IMR-90 (cell line): Measurements from ENCODE around the gene ZBTB38. TPM values are rescaled to one million over a fixed set of nuclear protein-coding genes. Genes with fewer than 3 reads are reported as not detected.

Experiments
- ATAC-seq: fragments of 200-7000 bp; cut with Tn5 transposase; 2 replicates; pipeline ENCODE4 v1.9.1; 2020; ENCODE audit warnings: low read depth, mild to moderate bottlenecking, moderate library complexity
- BruUV-seq: library from RNA; stranded (reverse); fragments of 400-500 nt; replicated peaks from 2 replicates; lab custom pipeline; 2021; lab: Mats Ljungman, UMichigan
- CTCF ChIA-PET: fragments of 300-600 bp; formaldehyde crosslinking; extraction: SDS; loops from one replicate; lab custom pipeline; 2021; ENCODE audit warnings: antibody characterized with exemption; lab: Yijun Ruan, JAX
- POLR2A ChIA-PET: fragments of 300-600 bp; sonication (Branson Sonifier 250); formaldehyde crosslinking; loops from one replicate; lab custom pipeline; 2022; ENCODE audit warnings: antibody characterized with exemption; ENCODE audit not compliant: unreplicated experiment; lab: Charles Lee
- DNase-seq: peaks from one replicate; pipeline ENCODE4 v3.0.0; 2013
- H2AFZ ChIP-seq: replicated peaks from 2 replicates; pipeline ENCODE3; 2013; ENCODE audit warnings: low read length, mild to moderate bottlenecking; ENCODE audit not compliant: poor library complexity
- H2AK5ac ChIP-seq: 2 replicates; pipeline ENCODE4 v1.6.1; 2013; ENCODE audit warnings: low read depth, low read length, inconsistent platforms
- H2AK9ac ChIP-seq: replicated peaks from 2 replicates; pipeline ENCODE3; 2013; ENCODE audit warnings: mild to moderate bottlenecking, low read depth, low read length, moderate library complexity; ENCODE audit not compliant: poor library complexity
- H2BK120ac ChIP-seq: 2 replicates; pipeline ENCODE4 v1.6.1; 2013; ENCODE audit warnings: low read depth, low read length, inconsistent platforms
- H2BK15ac ChIP-seq: 3 replicates; pipeline ENCODE4 v1.6.1; 2013; ENCODE audit warnings: low read depth, low read length, inconsistent platforms
- H2BK20ac ChIP-seq: 2 replicates; pipeline ENCODE4 v1.6.1; 2013; ENCODE audit warnings: low read depth, mild to moderate bottlenecking, inconsistent platforms, low read length, moderate library complexity
- H2BK5ac ChIP-seq: 2 replicates; pipeline ENCODE4 v1.6.1; 2013; ENCODE audit warnings: mild to moderate bottlenecking, low read depth, low read length, inconsistent platforms; ENCODE audit not compliant: poor library complexity, severe bottlenecking
- H3K14ac ChIP-seq: replicated peaks from 2 replicates; pipeline ENCODE4 v1.6.1; 2013; ENCODE audit warnings: low read depth, low read length, inconsistent platforms
- H3K18ac ChIP-seq: 2 replicates; pipeline ENCODE4 v1.6.1; 2013; ENCODE audit warnings: low read depth, low read length, control low read depth
- H3K23ac ChIP-seq: 2 replicates; pipeline ENCODE4 v1.6.1; 2013; ENCODE audit warnings: low read depth, low read length, inconsistent platforms
- H3K27ac ChIP-seq: 2 replicates; pipeline ENCODE4 v1.5.1; 2013; ENCODE audit warnings: mild to moderate bottlenecking, control low read depth, low read length; ENCODE audit not compliant: insufficient read depth
- H3K27me3 ChIP-seq: 2 replicates; pipeline ENCODE4 v1.6.1; 2013; ENCODE audit warnings: low read length; ENCODE audit not compliant: control insufficient read depth, insufficient read depth
- H3K36me3 ChIP-seq: 2 replicates; pipeline ENCODE4 v1.6.1; 2013; ENCODE audit warnings: low read length, mixed read lengths; ENCODE audit not compliant: control insufficient read depth, insufficient read depth
- H3K4ac ChIP-seq: 2 replicates; pipeline ENCODE4 v1.6.1; 2013; ENCODE audit warnings: low read depth, low read length, inconsistent platforms
- H3K4me1 ChIP-seq: 2 replicates; pipeline ENCODE4 v1.6.1; 2013; ENCODE audit warnings: low read length, mixed read lengths; ENCODE audit not compliant: control insufficient read depth, insufficient read depth
- H3K4me2 ChIP-seq: 2 replicates; pipeline ENCODE4 v1.6.1; 2013; ENCODE audit warnings: low read depth, mild to moderate bottlenecking, control low read depth, low read length, moderate library complexity
- H3K4me3 ChIP-seq: 2 replicates; pipeline ENCODE4 v1.5.1; 2013; ENCODE audit warnings: low read depth, mild to moderate bottlenecking, control low read depth, low read length, moderate library complexity; ENCODE audit not compliant: insufficient read depth
- H3K56ac ChIP-seq: 2 replicates; pipeline ENCODE4 v1.6.1; 2013; ENCODE audit warnings: low read length, inconsistent platforms; ENCODE audit not compliant: insufficient read depth; ENCODE audit errors: extremely low read depth
- H3K79me1 ChIP-seq, 2 experiments: 2 replicates each; pipeline ENCODE4 v1.6.1; 2013; ENCODE audit warnings: low read length in 2 of 2, inconsistent platforms in 1 of 2, low read depth in 1 of 2
- H3K9ac ChIP-seq: 2 replicates; pipeline ENCODE4 v1.6.1; 2013; ENCODE audit warnings: low read depth, low read length, control low read depth
- H3K9me1 ChIP-seq: 2 replicates; pipeline ENCODE4 v1.6.1; 2013; ENCODE audit warnings: low read length, inconsistent platforms; ENCODE audit not compliant: insufficient read depth
- H3K9me3 ChIP-seq: 2 replicates; pipeline ENCODE4 v1.6.1; 2013; ENCODE audit warnings: low read length; ENCODE audit not compliant: control insufficient read depth, insufficient read depth
- H4K20me1 ChIP-seq: 2 replicates; pipeline ENCODE4 v1.6.1; 2013; ENCODE audit warnings: low read length, inconsistent platforms; ENCODE audit not compliant: insufficient read depth
- H4K5ac ChIP-seq: 2 replicates; pipeline ENCODE4 v1.6.1; 2013; ENCODE audit warnings: mild to moderate bottlenecking, low read depth, low read length, control low read depth
- H4K8ac ChIP-seq, 2 experiments: 2 replicates each; pipeline ENCODE4 v1.6.1; 2013; ENCODE audit warnings: low read depth in 2 of 2, low read length in 2 of 2, control low read depth in 1 of 2, inconsistent platforms in 1 of 2
- H4K91ac ChIP-seq: 2 replicates; pipeline ENCODE4 v1.6.1; 2013; ENCODE audit warnings: low read depth, low read length, inconsistent platforms; ENCODE audit not compliant: insufficient read depth
- BHLHE40 ChIP-seq: fragments of 150-350 bp; IDR thresholded peaks from 2 replicates; pipeline ENCODE4 v1.6.1; 2016; ENCODE audit warnings: mild to moderate bottlenecking, low read depth, low read length
- FOS ChIP-seq: fragments of 150-350 bp; IDR thresholded peaks from 2 replicates; pipeline ENCODE4 v1.6.1; 2016; ENCODE audit warnings: low read depth, low read length
- MAZ ChIP-seq: IDR thresholded peaks from 2 replicates; pipeline ENCODE4 v1.6.1; 2012; ENCODE audit warnings: low read depth, mild to moderate bottlenecking, low read length, improper control_type of control experiment, moderate library complexity, borderline replicate concordance
- POLR2A ChIP-seq: IDR thresholded peaks from 2 replicates; pipeline ENCODE4 v1.6.1; 2012; ENCODE audit warnings: mild to moderate bottlenecking, low read depth, low read length
- RCOR1 ChIP-seq: IDR thresholded peaks from 2 replicates; pipeline ENCODE4 v1.6.1; 2012; ENCODE audit warnings: mild to moderate bottlenecking, low read length, improper control_type of control experiment; ENCODE audit not compliant: insufficient replicate concordance
- RFX5 ChIP-seq: IDR thresholded peaks from 2 replicates; pipeline ENCODE4 v1.8.0; 2012; ENCODE audit warnings: low read depth, mild to moderate bottlenecking, low read length, moderate library complexity
- SMC3 ChIP-seq: fragments of 150-350 bp; IDR thresholded peaks from 2 replicates; pipeline ENCODE4 v1.6.1; 2016; ENCODE audit warnings: low read depth, mild to moderate bottlenecking, antibody characterized with exemption, low read length, moderate library complexity
- WGBS, 2 experiments: methylation state at CpG; one replicate each; pipeline versions ENCODE4 v1.1.5 to v1.1.7; 2013; ENCODE audit warnings: missing lambda C conversion rate in 2 of 2; ENCODE audit not compliant: insufficient read length in 1 of 2; ENCODE audit errors: extremely low coverage in 2 of 2; 5-methylcytosine and 5-hydroxymethylcytosine counted together
- dilution Hi-C: fragments of 300-500 bp; cut with HindIII; formaldehyde crosslinking; loops from one replicate; pipeline ENCODE4 v1.14.3; 2018; ENCODE audit warnings: low sequenced_read_pairs; ENCODE audit not compliant: unreplicated experiment
- in situ Hi-C: fragments of 300-500 bp; cut with MboI; formaldehyde crosslinking; loops from 3 replicates; pipeline ENCODE4 v1.14.3; 2019; ENCODE audit warnings: low sequenced_read_pairs, inconsistent platforms, mixed read lengths
- intact Hi-C: fragments of 100-400 bp; cut with micrococcal nuclease; formaldehyde crosslinking; loops from 2 replicates; pipeline ENCODE4 v1.10.0; 2022
- polyA plus RNA-seq, 3 experiments: library from polyadenylated mRNA; depleted of rRNA; stranded (reverse); fragments of >200 nt; gene quantifications; 2 replicates each; pipeline ENCODE4 v1.2.3, GENCODE V29; 2012; ENCODE audit warnings: low replicate concordance in 1 of 3
- total RNA-seq: library from RNA; depleted of rRNA; stranded (reverse); fragments of >200 nt; gene quantifications from 2 replicates; pipeline ENCODE4 v1.2.3, GENCODE V29; 2012

Gene ZBTB38
- total and polyA plus RNA-seq, 2 of the 4 experiments (the other 2 are of a cell fraction): 44.9 to 274 TPM

DNA sequence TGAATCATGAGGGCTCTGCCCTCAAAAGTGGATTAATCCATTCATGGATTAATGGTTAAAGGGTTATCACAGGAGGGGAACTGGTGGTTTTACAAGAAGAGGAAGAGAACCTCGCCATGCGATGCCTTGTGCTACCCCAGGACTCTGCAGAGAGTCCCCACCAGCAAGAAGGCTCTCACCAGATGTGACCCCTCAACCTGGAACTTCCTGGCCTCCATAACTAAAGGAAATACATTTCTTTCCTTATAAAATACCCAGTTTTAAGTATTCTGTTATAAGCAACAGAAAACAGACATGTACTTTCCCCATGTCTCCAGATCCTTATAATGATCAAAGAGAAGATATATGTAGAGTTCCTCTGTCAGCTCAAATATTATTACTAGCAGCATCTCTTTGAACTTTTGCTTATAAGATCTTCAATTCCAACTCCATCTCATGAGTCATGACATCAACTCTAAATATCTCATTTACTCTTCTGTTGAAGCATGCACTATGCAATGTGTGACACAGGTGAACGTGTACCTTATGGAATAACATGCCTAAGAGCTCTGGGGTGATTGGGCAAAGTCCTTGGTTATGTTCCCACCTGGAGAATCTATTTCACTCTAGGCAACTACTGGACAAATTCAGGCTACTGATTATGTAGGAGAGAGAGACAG, 37.5 kb upstream of the ZBTB38 start:
- no peak overlapping the region for H3K4me2 ChIP-seq

More for the DNA sequence above, 37.5 kb upstream of the ZBTB38 start:
- POLR2A ChIA-PET: interaction anchor here (1.3 kb wide), 1 partner anchor 35 kb away, joined by 4 read pairs; no protein-coding TSS in a partner anchor
- TF ChIP-seq RFX5 (no peak), BHLHE40 (no peak), SMC3 (no peak), POLR2A (no peak), MAZ (no peak), FOS (0 out of 2 replicates have a peak, but pooled peaks have one; percentile 28), RCOR1 (no peak)
- dilution Hi-C loops: no loop called here
- Histone ChIP-seq H3K4ac (peak overlapping the region; percentile 99), H3K9ac (peak overlapping the region; percentile 59; the same call in 1 of the 2 replicates), H2BK20ac (peak overlapping the region; percentile 99), H4K5ac (peak overlapping the region; percentile 78), H3K4me1 (peaks cover 32% of the 10 kb centered on the region), H3K14ac (peak overlapping the region; percentile 98), H4K8ac (peak overlapping the region; percentile 86 to 94), H3K27me3 (no peaks in the 10 kb centered on the region), H4K91ac (peak overlapping the region; percentile 96), H3K4me3 (no peak overlapping the region), H3K9me1 (peaks cover 37% of the 10 kb centered on the region), H3K36me3 (no peaks in the 10 kb centered on the region), H3K18ac (peak overlapping the region; percentile 94; the same call in 1 of the 2 replicates), H3K23ac (peak overlapping the region; percentile 98), H2BK120ac (peak overlapping the region; percentile 99), H2BK5ac (peak overlapping the region; percentile 99), H4K20me1 (no peaks in the 10 kb centered on the region), H2AK9ac (peak overlapping the region; percentile 83), H3K56ac (peak overlapping the region; percentile 92), H2AFZ (no peak overlapping the region), H3K79me1 (peaks cover 0 to 30% of the 10 kb centered on the region in 2 experiments; a peak in 3 of 4 replicates), H3K27ac (peak overlapping the region; percentile 67), H3K9me3 (no peaks in the 10 kb centered on the region), H2AK5ac (peak overlapping the region; percentile 98), H2BK15ac (peak overlapping the region; percentile 96)
- CTCF ChIA-PET: interaction anchor here (1.2 kb wide), 1 partner anchor 230 kb away, joined by 3 read pairs; no protein-coding TSS in a partner anchor
- peak; percentile 54 for DNase-seq
- no peak for ATAC-seq
- intact Hi-C loops: no loop called here
- in situ Hi-C loops: loop anchor here (25.0 kb wide), 1 partner anchor 556 kb away; the partner anchor contains the start of gene ATP1B3
- WGBS, 2 experiments: no CpG with 5 or more reads among the region's 3 CpGs
- BruUV-seq: no TSS peak
